ENCODE data around the gene PPP2R2B. TPM values are rescaled to one million over a fixed set of nuclear protein-coding genes. Genes with fewer than 3 reads are reported as not detected.

The PPP2R2B gene
- under 0.01 TPM in 1 of 2 replicates, not detected in the other for total RNA-seq

DNA sequence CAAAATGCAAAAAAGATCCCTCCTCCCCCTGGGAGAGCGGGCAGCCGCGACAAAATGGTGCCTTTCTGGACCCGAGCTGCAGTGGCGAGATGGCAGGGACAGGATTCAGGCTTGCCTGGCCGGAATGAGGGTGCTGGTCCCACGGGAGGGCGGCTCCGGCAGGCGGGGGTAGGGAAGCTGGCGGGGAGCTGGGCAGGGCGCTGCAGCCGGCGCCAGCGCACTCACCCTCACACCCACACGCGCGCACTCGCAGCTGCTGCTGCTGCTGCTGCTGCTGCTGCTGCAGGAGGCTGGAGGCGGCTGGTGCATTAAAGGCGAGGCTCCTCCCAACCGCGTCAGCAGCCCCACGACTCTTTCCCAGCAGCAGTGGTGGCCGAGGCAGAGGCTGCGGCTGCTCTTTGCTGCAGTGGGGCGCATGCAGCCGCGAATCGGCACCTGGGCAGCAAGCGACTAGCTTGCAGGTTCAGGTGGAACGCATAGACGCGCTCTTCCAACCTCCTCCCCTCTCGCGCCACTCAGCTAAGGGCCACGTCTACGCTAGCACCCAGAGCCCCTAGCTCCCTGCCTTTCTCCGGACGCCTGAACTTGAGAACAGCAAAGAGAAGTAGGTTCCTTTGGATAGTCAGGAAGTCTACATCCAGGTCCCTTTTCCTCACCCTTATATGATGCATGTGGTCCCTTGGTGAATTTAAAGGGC, at the start of gene PPP2R2B:
PPP2R2B (minus strand) TSS at position 282 of the 697 bp plus-strand sequence.

Measured in bronchial smooth muscle cell (primary cell).